Activated CD4-positive, CD25-positive, alpha-beta regulatory T cell (primary cell): ENCODE measurements around the gene MACC1.

Experiments
- DNase-seq, 4 experiments: peaks; one replicate each; lab custom pipeline; 2025; lab: John Stamatoyannopoulos, UW

MACC1 gene, protein sequence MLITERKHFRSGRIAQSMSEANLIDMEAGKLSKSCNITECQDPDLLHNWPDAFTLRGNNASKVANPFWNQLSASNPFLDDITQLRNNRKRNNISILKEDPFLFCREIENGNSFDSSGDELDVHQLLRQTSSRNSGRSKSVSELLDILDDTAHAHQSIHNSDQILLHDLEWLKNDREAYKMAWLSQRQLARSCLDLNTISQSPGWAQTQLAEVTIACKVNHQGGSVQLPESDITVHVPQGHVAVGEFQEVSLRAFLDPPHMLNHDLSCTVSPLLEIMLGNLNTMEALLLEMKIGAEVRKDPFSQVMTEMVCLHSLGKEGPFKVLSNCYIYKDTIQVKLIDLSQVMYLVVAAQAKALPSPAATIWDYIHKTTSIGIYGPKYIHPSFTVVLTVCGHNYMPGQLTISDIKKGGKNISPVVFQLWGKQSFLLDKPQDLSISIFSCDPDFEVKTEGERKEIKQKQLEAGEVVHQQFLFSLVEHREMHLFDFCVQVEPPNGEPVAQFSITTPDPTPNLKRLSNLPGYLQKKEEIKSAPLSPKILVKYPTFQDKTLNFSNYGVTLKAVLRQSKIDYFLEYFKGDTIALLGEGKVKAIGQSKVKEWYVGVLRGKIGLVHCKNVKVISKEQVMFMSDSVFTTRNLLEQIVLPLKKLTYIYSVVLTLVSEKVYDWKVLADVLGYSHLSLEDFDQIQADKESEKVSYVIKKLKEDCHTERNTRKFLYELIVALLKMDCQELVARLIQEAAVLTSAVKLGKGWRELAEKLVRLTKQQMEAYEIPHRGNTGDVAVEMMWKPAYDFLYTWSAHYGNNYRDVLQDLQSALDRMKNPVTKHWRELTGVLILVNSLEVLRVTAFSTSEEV

DNA sequence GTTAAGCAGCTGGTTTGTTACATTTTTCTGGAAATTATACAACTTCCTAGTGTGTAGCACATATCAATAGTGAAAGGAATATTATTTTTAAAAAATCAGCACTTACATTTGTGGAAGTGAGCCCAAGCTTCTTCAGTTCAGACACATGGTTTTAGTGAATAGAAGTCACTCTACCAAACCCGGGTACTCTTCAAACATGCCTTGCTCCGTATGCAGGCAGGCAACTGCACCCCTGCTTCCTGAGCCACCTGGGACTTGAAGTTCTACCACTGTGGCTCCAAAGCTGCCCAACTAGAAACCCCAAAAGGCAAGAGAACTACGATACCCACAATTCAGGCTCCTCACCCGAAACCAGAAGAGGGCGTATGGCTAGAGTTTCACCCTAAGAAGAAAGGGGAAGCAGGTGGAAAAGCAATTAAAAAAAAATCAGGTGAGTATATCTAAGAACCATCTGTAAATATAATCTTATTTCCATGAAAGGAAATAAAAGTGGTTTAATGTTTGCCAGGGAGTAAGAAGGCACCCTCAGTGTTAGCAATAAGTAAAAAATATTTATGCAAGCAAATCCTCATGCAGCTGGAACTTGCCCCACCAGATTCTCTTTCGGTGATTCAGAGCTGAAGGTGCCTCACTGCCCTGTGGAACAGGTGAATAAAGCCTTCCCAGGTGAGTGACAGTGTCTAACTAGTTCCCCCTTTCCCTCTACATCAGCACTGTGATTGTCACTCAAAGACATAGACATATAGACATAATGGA lies at the start of gene MACC1:
TSS of gene MACC1 (minus strand) at position 192 of the 756 bp plus-strand sequence. CDS start 55,522 bp downstream, outside the sequence.
- DNase-seq: no peak

DNA sequence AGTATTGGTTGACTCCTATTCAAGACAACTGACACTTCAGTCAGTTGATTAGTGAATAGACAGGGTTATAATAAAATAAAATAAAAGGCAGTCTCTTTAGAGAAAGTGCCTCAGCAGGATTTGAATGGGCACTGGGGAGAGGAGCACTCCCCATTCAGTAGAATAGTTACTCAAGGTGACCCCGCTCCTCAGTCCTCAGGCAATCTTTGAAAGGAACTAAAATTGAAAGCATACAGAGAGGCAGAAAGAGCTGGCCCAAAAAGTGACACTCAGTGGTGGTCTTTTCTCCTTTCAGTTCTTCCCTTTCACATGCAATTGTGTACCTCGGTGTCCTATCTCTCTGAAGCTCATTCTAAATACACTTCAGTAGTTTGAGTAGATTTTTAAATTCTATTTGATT lies 47.4 kb upstream of the MACC1 start:
- DNase-seq: no peak

DNA sequence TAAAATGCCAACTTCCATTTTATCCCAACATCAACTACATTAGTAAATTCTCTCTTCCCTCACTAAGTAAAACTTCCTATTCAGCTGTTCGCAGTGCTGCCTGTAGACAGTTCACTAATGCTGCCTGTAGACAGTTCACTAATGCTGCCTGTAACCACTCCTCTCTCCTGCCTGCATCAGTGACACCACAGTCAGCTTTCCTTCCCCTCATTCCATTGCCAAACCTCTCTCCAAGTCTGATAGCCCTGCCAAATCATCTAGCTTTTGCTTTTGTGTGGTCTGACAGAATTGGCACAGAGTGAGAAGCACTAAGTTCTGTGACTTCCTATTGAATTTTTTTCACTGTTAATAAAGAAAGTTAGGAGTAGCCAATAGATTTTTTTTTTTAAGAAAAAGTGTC lies 43.0 kb upstream of the MACC1 start:
- no peak for DNase-seq

DNA sequence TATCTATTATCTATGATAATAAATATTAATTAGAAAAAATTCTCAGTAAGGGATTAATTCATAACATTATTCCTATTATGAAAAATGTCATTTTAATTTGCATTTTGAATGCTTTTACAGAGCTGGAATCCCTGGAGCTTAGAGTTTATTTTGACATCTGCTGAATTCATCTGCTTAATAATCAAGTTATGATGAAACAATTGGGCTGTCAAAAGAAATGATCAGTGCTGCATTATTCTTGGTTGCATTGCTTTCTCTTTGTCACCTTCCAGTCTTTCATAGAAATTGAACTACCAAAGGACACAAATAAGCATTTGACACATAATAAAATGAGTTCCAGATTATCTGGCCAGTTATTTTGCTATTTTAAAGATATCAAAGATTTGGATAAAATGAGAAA lies 40.0 kb upstream of the MACC1 start:
- DNase-seq: no peak

DNA sequence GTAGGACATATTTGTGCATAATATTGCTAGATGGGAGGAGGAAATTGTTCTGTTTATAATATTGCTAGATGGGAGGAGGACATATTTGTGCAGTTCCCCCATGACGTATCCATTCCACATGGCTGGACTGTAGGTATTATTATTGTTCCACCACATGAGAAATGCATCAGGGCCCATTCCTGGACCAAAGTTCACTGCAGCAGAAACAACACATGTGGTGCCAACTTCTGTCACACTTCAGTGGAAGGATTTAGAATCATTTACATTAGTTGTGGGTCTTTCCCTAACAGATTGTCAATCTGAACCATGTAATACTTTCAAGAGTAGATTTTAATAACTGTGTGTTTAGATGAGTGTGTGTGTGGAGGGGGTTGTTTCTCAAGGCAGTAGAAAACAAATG lies 32.7 kb upstream of the MACC1 start:
- no peak for DNase-seq

DNA sequence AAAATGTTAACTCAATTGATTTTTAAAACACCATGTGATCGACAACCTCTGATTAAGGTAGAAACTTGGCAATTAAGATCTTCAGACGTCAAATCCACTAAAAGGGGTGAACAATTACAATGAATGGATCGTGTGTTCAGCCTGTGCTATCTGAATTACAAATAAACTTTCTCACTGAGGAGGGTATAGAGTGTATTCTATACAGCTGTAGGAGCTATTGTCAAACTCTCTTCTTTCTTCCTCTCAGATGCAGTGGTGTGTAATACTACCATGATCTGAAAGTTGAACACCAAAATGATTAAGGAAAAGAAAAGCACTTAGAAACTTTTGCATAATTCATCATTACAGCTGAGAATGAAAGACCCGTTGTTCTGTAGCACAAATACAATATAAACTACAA lies 32.2 kb upstream of the MACC1 start:
- DNase-seq: no peak

DNA sequence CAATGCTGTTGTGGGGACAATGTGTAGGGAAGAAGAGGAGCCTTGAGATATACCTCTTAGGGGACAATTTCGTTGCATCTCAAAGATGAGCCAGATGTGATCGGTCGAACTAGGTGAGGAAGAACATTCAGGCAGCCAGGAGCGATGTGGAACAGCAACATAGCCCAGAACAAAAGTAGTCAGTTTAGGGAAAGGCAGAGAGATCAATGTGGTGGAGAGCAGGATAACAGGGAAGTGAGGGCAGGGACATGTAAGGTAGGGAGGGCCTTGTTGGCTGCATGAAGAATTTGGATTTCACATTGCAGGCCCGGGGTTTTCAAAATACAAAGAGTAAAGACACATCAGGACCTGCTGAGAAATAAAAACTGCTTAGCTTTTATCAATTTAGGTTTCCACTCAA lies 29.1 kb upstream of the MACC1 start:
- no peak for DNase-seq

DNA sequence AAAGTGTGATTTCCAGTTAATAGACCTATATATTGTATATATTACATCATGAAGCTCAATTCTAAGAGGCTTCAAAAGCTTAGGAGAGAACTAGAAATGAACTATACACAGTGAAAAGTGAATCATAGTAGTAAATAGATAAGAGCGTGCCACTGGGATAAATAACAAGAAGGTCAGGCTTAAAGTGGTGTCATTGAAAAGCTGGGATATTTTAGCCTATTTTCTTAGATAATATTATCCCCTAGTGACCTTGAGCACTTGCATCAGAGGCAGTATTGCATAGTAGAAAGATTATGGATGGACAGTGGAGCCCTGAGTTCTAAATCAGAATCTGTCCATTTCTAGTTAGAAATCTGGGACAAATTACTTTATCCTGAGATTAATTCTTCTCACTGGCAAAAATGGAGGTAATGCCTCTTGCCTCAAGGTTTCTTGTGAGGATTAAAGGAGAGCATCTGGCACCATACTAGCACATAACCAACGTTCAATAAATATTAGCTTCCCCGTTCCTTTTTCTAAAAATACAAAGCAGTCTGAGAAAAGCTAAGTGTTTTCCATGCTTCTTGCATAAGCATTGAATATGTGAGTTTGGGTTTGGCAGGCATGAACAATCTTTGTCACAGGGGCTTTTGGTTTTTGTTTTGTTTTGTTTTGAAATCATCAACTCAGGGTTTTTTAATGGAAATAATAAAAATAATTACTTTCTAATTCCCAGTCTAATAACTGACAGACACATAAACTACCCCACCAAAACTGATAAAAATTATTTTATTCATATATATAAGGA lies 27.3 kb upstream of the MACC1 start:
- no peak for DNase-seq

DNA sequence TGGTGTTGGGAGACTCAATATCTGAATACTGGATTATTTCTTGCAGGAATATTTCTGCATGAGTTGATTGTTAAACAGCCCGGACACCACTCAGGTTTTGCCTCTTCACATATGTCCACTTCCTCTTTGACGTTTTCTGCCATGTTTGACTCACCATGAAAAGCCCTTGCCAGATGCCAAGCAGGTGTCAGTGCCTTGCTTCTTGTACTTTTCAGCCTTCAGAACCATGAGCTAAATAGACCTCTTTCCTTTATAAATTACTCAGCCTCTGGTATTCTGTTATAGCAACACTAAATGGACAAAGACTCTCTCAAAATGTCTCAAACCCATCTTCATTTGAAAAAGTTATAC lies 24.7 kb upstream of the MACC1 start:
- DNase-seq: no peak

DNA sequence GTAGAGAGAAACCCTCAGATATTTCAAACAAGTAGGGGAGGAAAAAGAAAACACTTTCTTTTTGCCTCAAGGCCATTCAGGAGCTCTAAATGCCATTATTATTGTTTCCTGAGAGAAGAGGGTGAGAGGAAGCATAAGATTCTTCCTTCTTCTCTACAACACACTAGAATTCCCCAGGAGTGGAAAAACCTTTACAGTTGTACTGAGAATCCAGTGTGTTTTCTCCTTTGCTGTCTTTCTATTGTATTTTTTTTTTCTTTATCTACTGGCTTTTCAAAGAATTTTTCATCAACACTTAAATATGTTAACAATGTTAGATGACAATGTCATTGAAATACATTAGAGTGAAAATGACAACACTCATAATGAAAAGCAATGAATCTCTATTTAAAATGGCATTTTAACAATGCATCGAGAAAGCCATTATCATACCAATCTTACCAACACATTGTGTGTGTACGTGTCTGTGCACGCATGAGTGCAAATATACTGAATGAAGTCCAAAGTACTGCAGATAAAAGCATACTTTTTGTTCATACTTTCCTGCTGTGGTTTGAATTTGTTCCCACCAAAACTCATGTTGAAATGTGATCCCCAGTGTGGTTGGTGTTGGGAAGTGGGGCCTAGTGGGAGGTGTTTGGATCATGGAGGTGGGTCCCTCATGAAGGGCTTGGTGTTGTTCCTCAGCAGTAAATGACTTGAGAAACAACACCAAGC lies 24.2 kb upstream of the MACC1 start:
- DNase-seq: no peak

DNA sequence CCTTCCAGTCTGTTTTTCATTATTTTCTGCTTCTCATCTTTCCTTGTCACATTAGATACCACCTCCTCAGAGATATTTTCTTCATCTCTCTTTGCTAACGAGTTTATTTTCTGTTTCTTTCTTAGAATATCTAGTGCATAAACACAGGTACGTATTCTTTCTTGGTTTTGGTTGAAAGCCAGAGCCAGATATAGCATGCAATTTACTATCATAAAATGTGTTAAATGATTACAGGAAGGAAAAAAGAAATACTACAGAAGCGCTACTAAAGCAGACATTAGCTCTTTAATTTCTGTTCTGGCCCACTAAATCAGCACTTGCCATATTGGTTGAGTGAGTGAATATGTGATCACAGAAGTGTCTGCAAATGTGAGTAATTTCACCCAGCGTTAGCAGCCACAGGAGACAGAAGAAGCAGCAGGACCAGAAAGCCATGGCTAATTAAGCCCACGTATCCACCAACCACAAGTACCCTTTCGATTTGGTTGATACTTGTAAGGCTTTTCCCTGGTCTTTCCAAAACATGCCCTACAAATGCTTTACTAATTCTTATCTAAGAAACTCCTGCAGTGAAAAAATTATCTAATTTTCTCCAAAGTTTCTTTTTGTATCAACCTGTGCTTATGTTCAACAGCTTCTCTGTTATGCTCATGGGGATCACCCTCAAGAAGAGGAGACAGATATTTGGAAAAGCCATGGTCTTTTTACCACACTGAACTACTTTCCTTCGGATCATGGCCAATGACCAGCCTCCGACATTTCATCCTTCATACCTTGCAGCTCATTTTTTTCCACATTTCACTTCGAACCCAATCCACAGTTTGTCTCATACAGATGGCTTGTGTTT lies 23.1 kb upstream of the MACC1 start:
- no peak for DNase-seq

DNA sequence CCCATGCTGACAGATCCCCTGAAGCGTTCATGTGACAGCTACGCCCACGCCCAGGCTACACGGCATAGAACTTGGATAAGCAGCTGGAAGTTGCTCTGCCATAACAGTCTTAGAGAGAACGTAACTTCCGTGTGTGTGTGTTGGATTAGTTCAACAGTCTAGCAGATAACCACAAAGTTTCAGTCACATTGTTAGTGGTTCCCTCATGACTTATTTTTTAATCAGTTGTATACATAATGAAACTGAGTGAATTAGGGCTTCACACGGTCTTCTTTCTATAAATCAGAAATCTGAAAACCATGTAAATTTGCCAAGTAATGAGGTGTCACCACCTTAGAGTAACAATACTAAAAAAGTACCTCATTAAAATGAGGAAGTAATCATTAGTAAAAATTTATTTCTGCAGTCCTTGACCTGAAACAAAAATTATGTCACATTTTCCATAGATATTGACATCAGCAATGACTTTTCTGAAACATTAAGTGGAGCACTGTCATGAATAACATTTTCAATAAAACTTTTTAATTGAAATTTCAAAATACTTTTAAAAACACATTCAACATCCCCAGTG lies 21.7 kb upstream of the MACC1 start:
- no peak for DNase-seq

DNA sequence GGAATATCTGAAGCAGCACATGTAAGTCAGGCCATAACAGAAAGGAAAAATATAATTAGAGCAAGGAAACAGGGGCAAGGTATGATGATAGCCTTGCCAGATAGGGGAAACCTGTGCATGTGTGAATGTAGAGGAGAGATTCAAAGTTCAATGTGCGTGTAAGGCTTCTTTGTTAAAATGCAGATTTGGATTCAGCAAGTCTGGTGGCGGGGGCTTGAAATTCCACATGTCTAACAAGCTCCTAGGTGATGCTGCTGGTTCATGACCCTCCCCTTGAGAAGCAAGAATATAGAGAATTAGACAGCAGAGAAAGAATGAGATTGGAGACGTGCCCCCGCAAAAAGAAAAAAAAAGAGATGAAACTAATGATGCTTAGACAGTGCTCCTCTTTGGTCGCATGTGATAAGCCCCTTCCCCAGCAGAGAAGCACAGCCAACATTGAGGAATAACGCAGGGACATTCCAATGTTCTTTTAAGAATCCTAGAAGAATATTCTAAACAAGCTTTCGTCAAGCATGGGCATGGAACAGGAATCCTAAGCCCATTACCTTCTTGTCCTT lies 21.1 kb upstream of the MACC1 start:
- no peak for DNase-seq

DNA sequence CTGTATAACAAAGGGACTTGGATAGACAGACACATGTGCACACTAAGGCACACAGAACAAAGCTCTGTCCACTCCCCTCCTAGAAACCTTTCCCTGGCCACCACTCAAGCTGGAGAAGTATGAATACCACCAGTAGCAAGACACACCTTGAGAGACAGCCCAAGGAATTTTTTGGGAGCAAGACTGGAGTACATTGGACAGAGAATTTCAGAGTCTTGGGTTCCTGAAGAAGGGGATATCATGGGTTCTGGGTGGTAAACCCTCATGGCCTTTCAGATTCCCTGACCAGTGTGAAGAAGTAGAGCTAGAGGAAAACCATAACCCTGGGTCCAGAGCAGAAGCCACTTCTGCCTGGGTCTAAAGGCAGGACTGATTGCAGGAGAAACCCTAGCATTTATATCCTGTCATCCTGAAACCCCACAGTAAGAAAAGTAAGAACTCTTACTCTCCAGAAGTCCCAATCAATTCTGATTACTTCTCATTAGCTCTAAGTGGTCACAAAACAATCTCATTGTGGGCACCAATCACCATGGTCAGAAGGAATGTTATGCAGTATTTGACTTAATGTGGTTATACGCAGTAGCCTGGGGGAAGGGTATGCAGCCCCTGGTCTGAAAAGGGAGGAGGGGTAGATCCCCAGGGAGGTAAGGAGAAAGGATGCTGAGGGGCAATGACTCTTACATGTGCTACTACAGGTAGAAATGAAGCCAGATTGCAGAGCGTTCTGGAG lies 20.4 kb upstream of the MACC1 start:
- no peak for DNase-seq

DNA sequence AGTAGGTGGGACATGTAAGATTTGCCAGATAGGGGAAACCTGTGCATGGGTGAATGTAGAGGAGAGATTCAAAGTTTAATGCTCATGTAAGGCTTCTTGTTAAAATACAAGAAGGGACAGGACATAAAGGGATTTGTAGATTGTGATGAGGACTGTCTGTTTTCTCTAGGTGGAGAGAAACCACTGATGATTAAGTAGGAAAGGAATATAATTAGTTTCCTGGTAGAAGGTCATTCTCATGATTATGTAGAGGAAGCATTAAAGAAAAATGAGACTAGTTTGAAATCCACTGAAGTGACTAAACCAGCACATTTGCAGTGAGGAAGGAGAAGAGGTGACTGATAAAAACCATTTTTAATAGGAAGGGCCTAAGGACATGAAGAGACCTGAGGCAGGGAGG lies 19.6 kb upstream of the MACC1 start:
- DNase-seq: no peak

DNA sequence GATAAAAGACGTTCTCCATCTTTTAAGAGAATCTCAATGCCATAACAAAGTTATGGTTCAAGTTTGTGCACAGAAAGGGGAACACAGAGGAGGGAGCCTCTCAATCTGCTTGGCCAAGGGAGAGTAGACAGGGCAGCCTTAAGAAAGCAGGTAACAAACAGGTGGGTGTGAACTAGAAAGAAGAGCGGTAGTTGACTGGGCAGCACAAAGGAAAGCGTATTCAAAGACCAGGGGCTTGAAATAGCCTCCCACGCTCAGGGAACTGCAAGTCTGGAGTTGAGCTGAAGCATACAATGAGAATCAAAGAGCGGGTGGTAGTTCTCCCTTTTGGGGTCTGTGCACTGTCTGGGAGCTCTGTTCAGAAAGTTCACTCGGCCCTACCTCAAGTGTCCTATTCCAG lies 18.9 kb upstream of the MACC1 start:
- DNase-seq: no peak

DNA sequence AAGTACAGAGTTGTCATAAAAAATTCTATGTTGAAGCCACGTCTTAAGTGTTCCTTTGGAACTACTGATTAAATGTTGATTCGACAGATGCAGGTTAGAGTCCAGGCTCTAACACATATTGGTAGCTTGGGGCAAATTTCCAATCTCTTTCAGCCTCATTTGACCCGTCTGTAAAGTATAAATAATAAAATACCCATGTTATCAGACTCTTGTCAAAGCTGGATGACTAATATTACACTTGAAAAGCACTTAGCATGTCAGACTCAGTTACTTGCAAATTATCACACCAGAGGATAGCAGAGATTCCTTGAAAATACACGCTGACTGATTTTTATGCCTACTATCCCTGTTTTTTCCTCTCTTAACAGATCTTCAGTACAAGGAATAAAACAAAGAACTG lies 18.1 kb upstream of the MACC1 start:
- no peak for DNase-seq

DNA sequence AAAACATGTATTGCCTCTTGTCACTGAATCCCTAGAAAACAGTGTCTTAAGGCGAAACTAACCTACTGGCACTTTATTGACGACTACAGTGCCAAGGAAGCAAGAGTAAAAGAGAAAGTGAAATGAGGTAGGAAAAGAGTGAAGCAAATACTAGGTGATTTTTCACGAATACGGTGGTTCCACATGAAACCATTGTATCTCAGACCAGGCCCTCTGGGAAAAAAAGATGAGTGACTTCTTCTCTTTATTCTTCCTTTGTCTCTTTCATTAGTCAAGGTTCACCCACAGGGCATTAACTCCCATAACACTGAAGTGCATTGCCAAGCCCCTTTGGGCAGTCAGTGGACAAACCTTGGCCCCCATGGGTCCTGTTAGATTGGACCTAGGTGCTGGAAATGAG lies 16.2 kb upstream of the MACC1 start:
- no peak for DNase-seq

DNA sequence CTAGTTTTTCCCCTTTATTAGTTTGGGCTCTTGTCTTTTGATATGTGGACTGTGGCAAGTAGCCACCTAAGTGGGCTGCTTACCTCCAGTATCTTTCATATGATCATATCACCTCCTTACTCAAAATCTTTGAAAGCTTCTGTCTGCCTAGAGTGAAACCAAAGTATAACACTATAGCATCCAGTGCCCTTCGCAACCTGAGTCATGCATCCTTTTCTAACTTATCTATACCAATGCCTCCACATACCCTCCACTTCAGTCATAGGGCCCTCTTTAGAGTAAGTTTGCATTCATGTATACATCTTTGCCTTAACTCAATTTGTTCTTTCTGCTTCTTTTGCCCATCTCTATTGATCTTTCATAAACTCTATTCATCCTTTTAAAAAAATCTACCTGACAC lies 15.7 kb upstream of the MACC1 start:
- DNase-seq: no peak
